ENCODE results near the gene FOXN4. TPM values are rescaled to one million over a fixed set of nuclear protein-coding genes. Genes with fewer than 3 reads are reported as not detected.

Gene FOXN4
- total RNA-seq, 2 experiments from 2014 or later: not detected

DNA sequence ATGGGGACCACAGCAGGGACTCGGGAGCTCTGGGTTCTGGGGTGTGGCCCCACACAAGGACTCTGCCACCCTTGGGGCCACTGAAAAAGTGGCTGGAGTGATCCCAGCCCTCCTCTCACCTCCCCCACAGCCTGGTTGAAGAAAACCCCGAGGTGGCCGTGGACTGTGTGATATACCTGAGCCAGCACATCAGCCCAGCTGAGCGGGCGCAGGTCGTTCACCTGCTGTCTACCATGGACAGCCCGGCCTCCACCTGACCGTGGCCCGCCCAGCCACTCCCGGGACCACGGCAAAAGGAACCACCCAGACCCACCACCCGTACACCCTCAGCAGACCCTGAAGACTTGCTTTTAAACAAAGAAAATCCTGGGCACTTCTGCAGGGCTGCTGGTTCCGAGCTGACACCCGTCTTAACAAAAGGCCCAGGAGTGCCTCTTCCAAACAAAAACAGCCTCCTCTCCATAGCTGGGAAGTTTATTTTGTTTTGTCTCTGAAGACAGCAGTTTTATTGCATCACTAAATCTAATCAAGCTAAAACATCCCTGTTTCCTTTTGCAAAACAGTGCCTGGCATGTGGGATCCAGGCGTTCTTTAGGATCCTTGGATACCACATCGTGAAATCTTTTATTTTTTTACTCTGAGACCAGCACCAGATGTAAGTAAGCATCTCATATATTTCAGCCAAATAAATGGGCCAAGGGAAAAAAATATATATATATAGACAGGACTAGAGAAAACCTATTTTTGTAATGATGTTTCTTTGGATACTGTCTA is 42.8 kb downstream of the FOXN4 start:
- Mint-ChIP-seq H3K9me3 (ENCODE audit: low read depth) (peaks cover 10% of the 10 kb centered on the region), H3K4me1 (no peaks in the 10 kb centered on the region), H3K27me3 (no peaks in the 10 kb centered on the region), H3K36me3 (ENCODE audit: low read depth) (peaks cover 21% of the 10 kb centered on the region), H3K27ac (no peak overlapping the region), H3K4me3 (no peak overlapping the region)
- DNase-seq (no peak), ATAC-seq (no peak)
- ChIA-PET POLR2A (no interaction called here), CTCF (no interaction called here)
- intact Hi-C loops (cut with DNase I, micrococcal nuclease): no loop called here

DNA sequence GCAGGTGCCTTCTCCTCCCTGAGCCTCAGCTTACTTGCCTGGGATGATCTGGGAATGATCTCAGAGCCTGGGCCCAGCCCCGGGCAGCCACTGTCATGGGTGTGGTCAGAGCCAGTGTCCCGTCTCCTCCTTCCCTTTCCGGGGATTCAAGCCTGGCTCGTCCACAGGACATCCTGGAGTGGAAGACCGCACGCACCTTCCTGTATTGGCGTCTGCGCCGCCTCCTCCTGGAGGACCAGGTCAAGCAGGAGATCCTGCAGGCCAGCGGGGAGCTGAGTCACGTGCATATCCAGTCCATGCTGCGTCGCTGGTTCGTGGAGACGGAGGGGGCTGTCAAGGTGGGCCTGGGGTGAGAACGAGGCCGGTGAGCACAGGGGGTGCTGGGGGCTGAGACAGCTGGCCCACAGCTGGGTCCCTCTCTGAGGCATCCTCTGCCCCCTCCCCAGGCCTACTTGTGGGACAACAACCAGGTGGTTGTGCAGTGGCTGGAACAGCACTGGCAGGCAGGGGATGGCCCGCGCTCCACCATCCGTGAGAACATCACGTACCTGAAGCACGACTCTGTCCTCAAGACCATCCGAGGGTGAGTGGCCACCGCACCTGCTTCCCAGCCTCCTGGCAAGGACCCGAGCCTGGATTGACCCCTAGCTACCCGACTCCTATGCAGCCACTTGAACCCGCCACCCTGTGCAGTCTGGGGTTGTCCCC is 44.0 kb downstream of the FOXN4 start:
- ChIA-PET POLR2A (no interaction called here), CTCF (interaction anchor here (0.7 to 2.5 kb wide), 5 partner anchors 18 to 994 kb away, joined by 3 to 9 read pairs (median 3); no protein-coding TSS in a partner anchor)
- H3K27ac Mint-ChIP-seq: no peak overlapping the region
- H3K4me1 Mint-ChIP-seq: no peaks in the 10 kb centered on the region
- DNase-seq: no peak
- no peak for ATAC-seq
- peaks cover 26% of the 10 kb centered on the region for H3K36me3 Mint-ChIP-seq (ENCODE audit: low read depth)
- intact Hi-C loops (cut with DNase I, micrococcal nuclease): loop anchor here (1.0 to 2.0 kb wide), 2 partner anchors 120 to 128 kb away; no protein-coding TSS in a partner anchor
- H3K27me3 Mint-ChIP-seq: no peaks in the 10 kb centered on the region
- peaks cover 4% of the 10 kb centered on the region for H3K9me3 Mint-ChIP-seq (ENCODE audit: low read depth)
- H3K4me3 Mint-ChIP-seq: no peak overlapping the region

DNA sequence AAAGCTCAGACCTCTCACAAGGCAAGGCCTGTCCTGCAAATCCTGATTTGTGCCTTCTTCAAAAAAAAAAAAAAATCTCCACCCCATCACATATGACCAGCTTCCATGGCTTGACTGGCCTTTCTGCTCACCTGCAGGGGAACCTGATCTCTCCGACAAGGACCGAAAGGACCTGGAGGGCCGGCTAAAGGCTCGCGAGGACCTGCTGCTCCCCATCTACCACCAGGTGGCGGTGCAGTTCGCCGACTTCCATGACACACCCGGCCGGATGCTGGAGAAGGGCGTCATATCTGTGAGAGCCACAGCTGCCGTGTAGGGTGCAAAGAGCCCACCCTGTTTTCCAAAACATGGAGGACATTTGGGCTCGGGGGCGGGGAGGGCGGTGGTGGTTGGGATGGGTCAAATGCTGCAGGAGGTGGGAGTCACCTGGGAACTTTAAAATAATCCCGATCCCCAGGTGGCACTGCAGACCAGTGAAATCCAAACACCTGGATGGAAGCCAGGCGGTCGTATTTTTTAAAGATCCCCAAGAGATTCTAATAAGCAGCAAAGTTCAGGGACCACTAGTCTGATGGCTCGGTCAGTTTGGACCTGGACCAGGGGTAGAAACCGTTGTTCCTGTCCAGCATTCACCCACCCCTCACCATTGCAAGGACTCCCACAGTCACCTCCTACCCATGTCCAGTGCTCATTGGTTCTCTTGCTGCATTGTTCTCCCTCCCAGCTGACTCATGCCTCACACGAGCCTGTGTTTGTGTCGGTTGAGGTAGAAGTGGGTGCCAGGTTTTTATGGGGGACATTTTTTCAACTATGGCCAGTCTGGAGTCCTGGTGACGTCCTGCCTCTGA is 44.8 kb downstream of the FOXN4 start:
- CTCF ChIA-PET: interaction anchor here (0.7 to 2.5 kb wide), 9 partner anchors 10 to 164 kb away, joined by 3 to 9 read pairs (median 4); no protein-coding TSS in a partner anchor
- Mint-ChIP-seq H3K27me3 (no peaks in the 10 kb centered on the region), H3K27ac (no peak overlapping the region), H3K4me3 (no peak overlapping the region), H3K4me1 (no peaks in the 10 kb centered on the region), H3K36me3 (ENCODE audit: low read depth) (peaks cover 26% of the 10 kb centered on the region), H3K9me3 (ENCODE audit: low read depth) (peaks cover 3% of the 10 kb centered on the region)
- POLR2A ChIA-PET: no interaction called here
- DNase-seq (peak; percentile 77), ATAC-seq (peak; percentile 42)
- intact Hi-C loops (cut with DNase I, micrococcal nuclease): loop anchor here (1.0 to 2.0 kb wide), 2 partner anchors 121 to 128 kb away; no protein-coding TSS in a partner anchor

DNA sequence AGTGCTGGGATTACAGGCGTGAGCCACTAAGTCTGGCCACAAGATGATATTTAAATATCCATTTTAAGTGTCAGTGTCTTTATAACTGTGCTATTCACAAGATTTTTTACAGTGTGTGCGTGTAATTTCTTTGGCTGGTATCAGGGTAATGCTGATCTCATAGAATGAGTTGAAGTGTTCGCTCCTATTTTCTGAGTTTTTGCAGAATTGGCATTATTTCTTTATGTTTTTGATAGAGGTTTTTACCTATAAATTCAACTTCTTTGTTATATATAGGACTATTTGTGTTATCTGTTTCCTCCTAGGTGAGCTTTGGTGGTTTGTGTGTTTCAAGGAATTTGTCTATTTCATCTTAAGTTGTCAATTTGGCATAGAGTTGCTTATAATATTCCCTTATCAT is 45.6 kb downstream of the FOXN4 start:
- ATAC-seq: no peak
- no peak overlapping the region for H3K27ac Mint-ChIP-seq
- POLR2A ChIA-PET: no interaction called here
- H3K4me1 Mint-ChIP-seq: no peaks in the 10 kb centered on the region
- H3K36me3 Mint-ChIP-seq (ENCODE audit: low read depth): peaks cover 26% of the 10 kb centered on the region
- no peak overlapping the region for H3K4me3 Mint-ChIP-seq
- H3K27me3 Mint-ChIP-seq: no peaks in the 10 kb centered on the region
- intact Hi-C loops (cut with DNase I, micrococcal nuclease): no loop called here
- DNase-seq: no peak
- CTCF ChIA-PET: interaction anchor here (0.7 to 2.5 kb wide), 7 partner anchors 10 to 165 kb away, joined by 3 to 9 read pairs (median 6); no protein-coding TSS in a partner anchor
- peaks cover 3% of the 10 kb centered on the region for H3K9me3 Mint-ChIP-seq (ENCODE audit: low read depth)

DNA sequence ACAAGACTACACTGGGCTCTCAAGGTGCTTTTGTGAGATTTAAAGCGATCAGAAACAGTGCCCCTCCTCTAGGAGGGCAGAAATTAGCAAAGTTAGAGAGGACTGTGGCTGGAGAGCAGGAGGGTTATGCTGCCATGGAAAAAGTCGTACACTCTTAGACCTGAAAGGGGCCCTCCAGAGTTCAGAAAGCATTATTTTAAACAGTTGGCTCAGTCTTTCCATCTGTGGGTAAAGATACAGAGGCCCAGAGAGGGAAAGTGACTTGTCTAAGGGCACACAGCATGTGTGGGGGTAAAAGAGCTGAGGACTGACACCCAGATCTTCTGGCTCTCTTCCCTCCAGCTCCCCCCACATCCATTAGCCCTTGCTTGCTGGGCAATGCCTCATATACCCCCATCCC is 47.1 kb downstream of the FOXN4 start:
- ChIA-PET POLR2A (no interaction called here), CTCF (interaction anchor here (0.6 to 1.2 kb wide), 3 partner anchors 169 to 1097 kb away, joined by 3 to 4 read pairs (median 4); partner anchors contain the start of gene ALKBH2)
- Mint-ChIP-seq H3K27me3 (no peaks in the 10 kb centered on the region), H3K9me3 (ENCODE audit: low read depth) (peaks cover 3% of the 10 kb centered on the region), H3K27ac (no peak overlapping the region), H3K4me1 (no peaks in the 10 kb centered on the region), H3K36me3 (ENCODE audit: low read depth) (peaks cover 26% of the 10 kb centered on the region), H3K4me3 (no peak overlapping the region)
- DNase-seq (no peak), ATAC-seq (no peak)
- intact Hi-C loops (cut with DNase I, micrococcal nuclease): no loop called here

DNA sequence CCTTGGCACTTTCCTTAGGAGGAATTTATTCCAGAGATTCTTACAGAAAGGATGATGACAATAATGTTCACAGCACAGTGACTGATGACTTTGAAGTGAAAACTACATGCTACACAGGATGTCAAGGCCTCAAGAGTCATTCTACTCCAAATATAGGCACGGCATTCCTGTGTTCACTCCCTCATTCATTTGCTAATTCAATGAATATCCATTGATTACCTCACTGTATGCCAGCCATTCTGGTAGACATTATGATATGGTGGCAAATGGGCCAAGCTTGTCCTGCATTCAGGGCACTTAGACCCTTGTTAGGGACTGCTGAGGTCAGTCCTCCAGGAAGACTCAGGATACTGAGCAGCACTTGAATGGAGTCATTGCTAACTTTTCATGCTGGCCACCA is 48.0 kb downstream of the FOXN4 start:
- Mint-ChIP-seq H3K4me3 (no peak overlapping the region), H3K36me3 (ENCODE audit: low read depth) (peaks cover 25% of the 10 kb centered on the region), H3K4me1 (no peaks in the 10 kb centered on the region), H3K27me3 (no peaks in the 10 kb centered on the region), H3K27ac (no peak overlapping the region), H3K9me3 (ENCODE audit: low read depth) (peaks cover 3% of the 10 kb centered on the region)
- intact Hi-C loops (cut with DNase I, micrococcal nuclease): no loop called here
- ChIA-PET POLR2A (no interaction called here), CTCF (interaction anchor here (0.8 kb wide), 1 partner anchor 60 kb away, joined by 3 read pairs; no protein-coding TSS in a partner anchor)
- DNase-seq: no peak
- ATAC-seq: no peak

DNA sequence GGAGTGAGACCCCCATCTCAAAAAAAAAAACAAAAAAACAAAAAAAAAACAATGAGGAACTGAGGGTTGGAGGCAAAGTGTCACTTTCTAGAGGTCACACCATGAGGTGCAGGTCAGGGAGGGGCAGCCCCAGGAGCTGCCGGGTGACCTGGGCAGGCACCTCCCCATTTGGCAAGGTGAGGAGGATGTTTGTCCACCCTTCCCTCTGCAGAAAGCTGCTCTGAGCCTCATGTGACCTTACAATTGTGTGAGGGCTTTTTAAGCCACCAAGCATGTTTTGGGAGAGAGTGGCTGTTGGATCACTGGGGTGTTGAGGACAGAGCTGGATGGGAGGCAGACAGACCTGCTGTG is 49.6 kb downstream of the FOXN4 start:
- Mint-ChIP-seq H3K4me3 (no peak overlapping the region), H3K27ac (no peak overlapping the region), H3K36me3 (ENCODE audit: low read depth) (peaks cover 22% of the 10 kb centered on the region), H3K27me3 (no peaks in the 10 kb centered on the region), H3K9me3 (ENCODE audit: low read depth) (peaks cover 3% of the 10 kb centered on the region), H3K4me1 (no peaks in the 10 kb centered on the region)
- ChIA-PET CTCF (no interaction called here), POLR2A (no interaction called here)
- intact Hi-C loops (cut with DNase I, micrococcal nuclease): no loop called here
- ATAC-seq (no peak), DNase-seq (no peak)

DNA sequence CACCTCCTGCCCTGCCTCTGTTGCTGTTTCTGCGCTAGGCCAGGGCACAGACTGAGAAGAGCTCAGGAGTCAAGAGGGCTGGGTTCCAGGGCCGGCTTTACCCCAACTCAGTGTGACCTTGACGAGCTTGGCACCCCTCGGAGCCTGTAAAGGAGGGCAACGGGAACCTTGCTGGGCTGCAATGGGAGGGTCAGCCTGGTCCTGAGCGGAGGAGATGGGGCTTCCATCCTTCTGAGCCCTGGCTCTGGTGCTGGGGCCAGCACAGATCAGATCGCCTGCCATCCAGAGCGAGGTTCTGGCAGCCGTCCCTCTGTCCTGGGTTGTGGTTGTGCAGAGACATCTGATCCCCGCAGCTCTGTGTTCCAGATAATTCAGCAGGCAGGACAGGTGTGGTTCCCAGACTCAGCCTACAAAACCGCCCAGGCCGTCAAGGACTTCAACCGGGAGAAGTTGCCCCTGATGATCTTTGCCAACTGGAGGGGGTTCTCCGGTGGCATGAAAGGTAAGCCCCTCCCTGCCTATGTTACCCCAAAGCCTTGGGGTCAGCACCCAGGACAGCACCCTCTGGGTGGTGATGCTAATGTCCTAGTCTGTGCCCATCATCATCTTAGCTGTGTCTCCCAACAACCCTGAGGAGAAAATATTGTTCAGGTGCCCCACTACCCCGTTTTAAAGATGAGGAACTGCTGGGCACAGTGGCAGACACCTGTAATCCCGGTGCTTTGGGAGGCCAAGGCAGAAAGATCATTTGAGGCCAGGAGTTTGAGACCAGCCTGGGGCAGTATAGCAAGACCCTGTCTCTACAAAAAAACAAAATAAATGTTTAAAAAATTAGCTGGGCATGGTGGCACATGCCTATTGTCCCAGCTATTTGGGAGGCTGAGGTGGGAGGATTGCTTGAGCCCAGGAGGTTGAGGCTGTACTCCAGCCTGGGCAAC is 50.2 kb downstream of the FOXN4 start:
- Mint-ChIP-seq H3K4me3 (no peak overlapping the region), H3K4me1 (no peaks in the 10 kb centered on the region), H3K27ac (no peak overlapping the region), H3K9me3 (ENCODE audit: low read depth) (peaks cover 6% of the 10 kb centered on the region), H3K27me3 (no peaks in the 10 kb centered on the region), H3K36me3 (ENCODE audit: low read depth) (peaks cover 22% of the 10 kb centered on the region)
- no peak for DNase-seq
- POLR2A ChIA-PET: no interaction called here
- intact Hi-C loops (cut with DNase I, micrococcal nuclease): no loop called here
- CTCF ChIA-PET: no interaction called here
- no peak for ATAC-seq

DNA sequence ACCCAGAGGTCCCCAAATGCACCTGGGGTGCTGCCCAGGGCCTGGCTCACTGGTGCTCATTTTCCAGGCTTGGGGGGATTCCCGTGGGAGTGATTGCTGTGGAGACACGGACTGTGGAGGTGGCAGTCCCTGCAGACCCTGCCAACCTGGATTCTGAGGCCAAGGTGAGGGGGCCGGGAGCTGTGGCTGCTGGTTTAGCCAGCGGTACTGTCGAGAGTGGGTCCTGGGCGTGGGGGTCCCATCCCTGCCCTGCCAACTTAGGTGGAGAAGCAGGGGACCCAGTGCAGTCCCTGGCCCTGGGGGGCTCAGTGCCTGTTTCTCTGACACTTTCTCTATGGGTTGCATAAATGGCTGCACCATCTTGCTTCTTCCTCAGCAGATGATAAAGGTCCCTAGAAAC is 50.9 kb downstream of the FOXN4 start:
- Mint-ChIP-seq H3K27ac (no peak overlapping the region), H3K4me3 (no peak overlapping the region), H3K36me3 (ENCODE audit: low read depth) (peaks cover 23% of the 10 kb centered on the region), H3K9me3 (ENCODE audit: low read depth) (peaks cover 9% of the 10 kb centered on the region), H3K27me3 (no peaks in the 10 kb centered on the region), H3K4me1 (no peaks in the 10 kb centered on the region)
- ATAC-seq: no peak
- POLR2A ChIA-PET: no interaction called here
- CTCF ChIA-PET: no interaction called here
- DNase-seq: no peak
- intact Hi-C loops (cut with DNase I, micrococcal nuclease): no loop called here

DNA sequence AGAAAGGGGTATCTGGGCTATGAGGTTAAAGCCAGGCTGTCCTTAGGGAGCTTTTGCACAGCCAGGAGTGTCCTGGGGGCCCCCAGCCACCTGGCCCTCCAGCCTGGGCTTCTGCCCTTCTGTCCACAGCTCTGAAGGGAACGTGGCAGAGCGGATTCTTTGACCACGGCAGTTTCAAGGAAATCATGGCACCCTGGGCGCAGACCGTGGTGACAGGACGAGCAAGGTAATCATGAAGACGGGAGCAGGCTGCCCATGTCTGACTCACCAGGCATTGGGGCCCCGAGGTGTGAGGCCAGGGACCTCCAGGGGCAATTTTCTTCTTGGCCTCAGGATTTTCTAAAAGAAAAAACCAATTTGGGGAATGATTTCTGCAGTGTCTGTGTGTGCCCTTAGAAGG is 53.1 kb downstream of the FOXN4 start:
- ChIA-PET CTCF (interaction anchor here (0.6 to 0.7 kb wide), 2 partner anchors 59 to 149 kb away, joined by 3 read pairs; no protein-coding TSS in a partner anchor), POLR2A (interaction anchor here (0.6 kb wide), 1 partner anchor 50 kb away, joined by 4 read pairs; no protein-coding TSS in a partner anchor)
- intact Hi-C loops (cut with DNase I, micrococcal nuclease): no loop called here
- peaks cover 28% of the 10 kb centered on the region for H3K36me3 Mint-ChIP-seq (ENCODE audit: low read depth)
- no peak overlapping the region for H3K27ac Mint-ChIP-seq
- no peak overlapping the region for H3K4me3 Mint-ChIP-seq
- no peak for ATAC-seq
- H3K4me1 Mint-ChIP-seq: no peaks in the 10 kb centered on the region
- no peak for DNase-seq
- H3K27me3 Mint-ChIP-seq: no peaks in the 10 kb centered on the region
- H3K9me3 Mint-ChIP-seq (ENCODE audit: low read depth): peaks cover 10% of the 10 kb centered on the region
